NCI-H446 (cell line): ENCODE data around the gene PDIA5.
A peak's percentile ranks its signal among the peaks of the same experiment; 100 is the strongest.

ENCODE experiments used
- DNase-seq, 2 experiments: peaks; one replicate each; lab custom pipeline; 2025; lab: John Stamatoyannopoulos, UW

Gene PDIA5

DNA sequence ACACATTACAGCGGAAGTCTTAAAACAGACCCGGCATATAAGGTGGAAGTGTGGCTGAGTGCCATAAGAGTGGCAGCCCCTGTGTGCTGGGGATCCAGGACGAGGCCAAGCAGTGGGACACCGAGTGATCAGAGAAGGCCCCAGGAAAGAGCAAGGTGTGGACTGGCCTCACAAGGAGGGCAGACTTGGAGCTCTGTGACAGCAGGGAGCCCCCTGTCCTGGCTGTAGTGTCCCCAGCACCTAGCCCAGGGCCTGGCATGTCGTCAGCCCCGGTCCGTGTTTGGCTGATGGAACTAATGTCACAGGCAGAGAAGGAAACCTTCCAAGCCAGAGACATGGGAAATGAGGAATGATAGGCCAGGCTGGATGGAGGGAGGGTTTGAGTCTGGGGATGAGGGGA lies 4.8 kb downstream of the PDIA5 start:
- DNase-seq = no peak

DNA sequence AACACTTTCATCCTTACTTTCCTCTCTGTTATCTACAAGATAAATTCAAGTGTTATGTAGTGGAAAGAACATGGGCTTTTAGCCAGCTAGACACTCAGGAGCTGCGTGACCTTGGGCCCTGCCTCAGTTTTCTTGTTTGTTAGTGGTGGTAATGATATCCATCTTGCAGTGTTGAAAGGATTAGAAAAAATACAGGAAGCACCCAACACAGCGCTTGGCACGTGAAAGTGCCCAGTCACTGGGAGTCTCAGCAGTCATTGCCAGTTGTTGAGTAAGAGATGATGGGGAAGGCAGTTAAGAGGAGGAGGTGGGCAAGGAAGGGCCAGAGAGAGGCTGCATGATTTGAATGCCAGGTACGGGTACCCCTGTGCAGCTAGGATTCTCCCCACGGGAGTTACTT lies 5.3 kb downstream of the PDIA5 start:
- no peak for DNase-seq

DNA sequence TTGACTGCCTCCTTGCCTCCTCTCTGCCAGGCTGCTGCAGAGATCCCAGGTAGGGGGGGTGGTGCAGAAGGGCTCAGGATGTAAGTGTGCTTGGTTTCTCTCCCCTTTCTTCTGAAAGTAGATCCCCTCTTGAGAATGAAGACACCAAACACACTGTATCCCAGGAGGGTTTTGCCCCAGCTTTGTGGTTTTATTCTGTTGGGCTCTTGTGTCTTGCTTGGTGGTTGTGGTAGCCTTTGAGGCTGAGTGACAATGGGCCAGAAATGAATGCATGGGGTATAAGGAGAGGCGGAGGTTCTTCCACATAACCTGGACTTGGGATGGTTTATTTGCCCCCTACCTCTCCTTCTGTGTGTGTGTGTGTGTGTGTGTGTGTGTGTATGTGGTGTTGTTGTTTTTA lies 5.7 kb downstream of the PDIA5 start:
- DNase-seq = no peak

DNA sequence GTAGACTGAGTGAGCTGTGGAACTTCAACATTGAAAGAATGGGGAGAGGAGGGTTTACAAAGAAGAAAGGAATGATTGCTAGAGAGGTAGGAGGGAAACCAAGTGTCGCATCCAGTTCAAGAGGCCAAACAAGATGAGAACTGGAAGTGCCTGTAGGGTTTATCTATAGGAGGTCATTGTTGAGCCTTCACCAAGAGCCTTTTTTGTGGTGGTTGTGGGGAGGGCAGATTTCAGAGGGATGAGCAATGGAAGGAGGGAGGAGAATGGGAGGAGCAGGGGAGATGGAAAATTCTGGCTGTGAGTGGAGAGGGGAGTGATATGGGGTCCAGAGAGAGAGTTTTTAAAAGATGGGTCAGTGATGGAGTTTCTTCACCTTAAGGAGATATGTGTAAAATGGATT lies 8.5 kb downstream of the PDIA5 start:
- DNase-seq = no peak

DNA sequence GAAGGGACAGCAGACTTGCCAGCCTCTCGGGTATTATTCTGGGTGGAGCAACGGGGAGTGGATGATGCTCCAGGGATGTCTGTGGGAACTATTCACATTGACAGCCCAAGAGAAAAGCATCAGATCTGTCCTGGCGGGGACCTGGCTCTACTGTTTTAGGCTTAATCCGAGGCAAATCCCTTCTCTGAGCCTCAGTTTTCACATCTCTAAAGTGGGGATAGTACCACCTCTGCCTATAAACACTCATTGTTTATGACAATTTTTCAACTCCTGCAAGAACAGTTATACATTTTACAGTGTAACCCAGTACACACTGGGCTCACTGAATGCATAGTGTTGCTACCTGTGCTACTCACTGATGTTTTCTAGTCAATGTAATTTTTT lies 9.3 kb downstream of the PDIA5 start:
- DNase-seq = no peak

DNA sequence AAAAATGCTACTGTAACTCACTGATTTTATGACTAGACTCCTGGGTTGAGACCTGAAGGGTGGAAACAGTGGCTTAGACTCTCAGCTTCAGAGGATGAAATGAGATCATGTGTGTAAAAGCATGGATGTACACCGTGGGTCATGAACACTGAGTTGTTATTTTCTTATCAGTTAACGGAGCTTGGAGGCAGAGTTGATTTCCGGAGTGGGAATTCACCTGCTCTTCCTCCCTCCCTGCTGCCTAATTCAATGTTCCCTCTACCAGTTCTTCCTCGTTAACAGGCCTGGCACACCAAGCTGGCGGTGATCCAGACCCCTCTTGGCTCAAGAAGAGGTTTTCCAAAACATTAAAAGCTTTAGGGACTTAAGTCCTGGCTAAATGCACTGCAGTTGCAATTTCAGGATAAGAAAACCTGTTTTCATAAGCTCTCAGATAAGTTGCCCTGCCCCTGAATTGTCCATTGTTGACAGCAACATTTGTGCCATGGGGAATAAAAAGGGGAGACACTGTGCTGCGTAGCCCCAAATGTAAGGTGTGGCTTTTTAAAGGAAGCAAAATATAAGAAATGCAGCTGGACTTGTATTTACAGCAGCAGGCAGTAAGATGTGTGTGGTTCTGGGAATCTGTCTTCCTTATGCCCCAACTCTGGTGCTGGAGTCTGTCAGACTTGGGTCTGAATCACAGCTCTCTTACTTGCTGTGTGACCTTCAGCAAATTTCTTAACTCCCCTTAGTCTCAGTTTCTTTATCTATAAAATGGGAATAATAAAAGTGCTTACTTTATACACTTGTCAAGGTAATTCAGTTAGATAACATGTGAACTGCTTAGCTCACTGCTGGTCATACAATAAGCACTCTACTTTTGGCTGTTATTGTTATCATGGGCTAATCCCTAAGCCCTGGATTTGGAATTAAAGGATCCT lies 9.9 kb downstream of the PDIA5 start:
- DNase-seq = peak; percentile 75 to 90

DNA sequence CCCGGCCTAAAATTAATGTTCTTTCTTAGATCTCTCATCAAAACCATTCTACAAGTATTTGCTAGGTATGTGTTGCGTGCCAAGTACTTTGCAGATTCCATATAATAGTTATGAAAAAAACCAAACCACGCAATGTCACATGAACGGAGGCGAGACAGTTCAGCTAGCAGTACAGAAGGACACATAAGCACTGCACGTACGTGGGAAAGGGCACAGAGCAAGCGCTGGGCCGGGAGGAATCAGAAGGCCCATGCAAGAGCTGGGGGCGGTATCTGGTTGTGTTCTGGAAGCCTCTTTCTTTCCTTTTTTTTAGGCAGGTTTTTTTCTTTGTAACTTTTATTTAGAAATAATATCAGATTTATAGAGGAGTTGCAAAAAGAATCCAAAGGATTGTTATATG lies 11.3 kb downstream of the PDIA5 start:
- no peak for DNase-seq

DNA sequence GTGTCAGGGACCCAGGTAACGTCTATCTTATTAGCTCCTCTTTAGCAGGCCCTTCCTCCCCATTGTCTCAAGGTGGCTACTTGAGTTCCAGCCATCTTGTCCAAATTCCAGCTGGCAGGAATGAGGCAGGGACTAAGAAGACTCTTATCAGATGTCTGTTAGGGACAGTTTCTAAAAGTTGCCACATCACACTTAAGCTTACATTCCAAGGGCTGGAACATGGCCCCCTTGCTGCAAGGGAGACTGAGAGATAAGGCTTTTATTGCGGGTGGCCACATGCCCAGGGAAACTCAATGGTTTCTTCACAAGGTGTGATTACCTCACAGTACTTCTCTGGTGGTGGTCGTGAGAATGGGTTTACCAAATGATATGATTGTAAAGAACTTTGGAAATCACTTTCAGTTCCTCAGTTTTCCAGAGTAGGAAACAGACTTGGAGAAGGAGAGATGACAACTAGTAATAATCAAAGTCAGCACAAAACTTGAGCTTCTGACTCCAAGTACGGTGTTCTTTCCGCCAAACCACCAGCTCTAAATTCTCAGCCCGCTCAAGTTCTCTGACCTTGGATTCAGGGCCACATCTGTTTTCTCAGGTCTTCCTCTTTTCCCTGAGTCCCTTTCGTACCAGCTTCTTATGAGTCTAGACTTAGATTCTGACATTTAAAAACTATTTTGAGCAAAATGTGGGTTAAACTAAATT lies 14.2 kb downstream of the PDIA5 start:
- DNase-seq = no peak

DNA sequence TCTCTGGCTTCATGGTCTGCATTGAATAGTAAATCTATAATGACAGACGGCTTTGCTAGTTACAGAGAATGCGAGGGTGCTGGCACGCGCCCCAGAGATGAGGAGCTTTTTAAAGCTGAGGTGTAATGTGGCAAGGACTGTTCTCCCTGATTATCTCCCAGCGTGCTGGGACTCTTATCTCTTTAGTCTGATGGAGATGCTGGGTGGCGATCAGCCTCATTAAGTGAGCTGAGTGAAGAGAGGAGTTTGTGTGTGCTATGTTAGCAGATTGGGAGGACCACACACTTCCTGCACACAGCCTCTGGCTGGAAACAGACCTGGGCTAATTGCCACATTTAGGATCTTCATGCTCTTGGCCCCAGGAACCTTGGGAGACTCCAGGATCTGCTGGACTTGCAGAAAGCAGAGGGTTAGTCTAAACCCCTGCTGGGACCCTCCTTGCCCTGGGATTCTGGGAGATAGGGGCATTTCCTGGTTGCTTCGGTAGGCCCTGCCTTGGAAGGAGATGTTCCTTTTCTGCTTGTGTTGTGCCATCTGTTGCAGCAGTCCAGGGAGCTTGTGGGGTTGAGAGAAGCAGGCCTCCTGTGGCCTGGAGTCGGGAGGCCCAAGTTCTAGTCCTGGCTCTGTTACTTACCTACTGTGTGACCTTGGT lies 15.0 kb downstream of the PDIA5 start:
- peak; percentile 82 to 90 for DNase-seq

DNA sequence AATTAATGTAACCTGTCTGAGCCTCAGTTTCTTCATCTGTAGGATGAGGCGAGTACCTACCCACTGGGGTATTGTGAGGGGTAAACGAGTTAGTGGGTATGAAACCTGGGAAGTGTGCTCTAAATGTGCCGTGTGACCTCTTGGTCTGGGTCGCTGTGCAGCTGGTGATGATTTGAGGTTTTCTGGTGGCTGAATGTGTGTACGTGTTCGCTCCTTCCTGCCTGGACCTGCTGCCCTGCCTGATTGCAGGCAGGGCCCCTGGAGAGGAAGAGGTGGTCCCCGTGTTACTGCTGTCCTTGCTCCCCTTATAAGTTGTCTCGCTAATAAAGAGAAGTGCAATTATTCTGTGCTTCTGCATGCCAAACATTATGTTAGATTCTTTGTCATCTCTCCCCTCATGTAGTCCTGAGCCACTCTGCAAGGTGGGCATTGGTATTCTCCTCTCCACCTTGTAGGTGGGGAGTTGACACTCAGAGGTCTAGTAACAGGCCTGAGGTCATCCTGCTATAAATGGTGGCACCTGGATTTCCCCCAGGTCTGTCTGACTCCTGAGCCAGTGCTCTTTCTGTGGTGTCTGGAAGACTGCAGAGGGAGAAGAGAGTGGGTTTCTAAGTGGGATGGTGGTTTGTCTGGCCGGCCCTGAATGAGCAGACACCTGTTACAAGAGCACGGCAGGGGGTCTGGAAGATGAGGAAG lies 15.7 kb downstream of the PDIA5 start:
- no peak for DNase-seq

DNA sequence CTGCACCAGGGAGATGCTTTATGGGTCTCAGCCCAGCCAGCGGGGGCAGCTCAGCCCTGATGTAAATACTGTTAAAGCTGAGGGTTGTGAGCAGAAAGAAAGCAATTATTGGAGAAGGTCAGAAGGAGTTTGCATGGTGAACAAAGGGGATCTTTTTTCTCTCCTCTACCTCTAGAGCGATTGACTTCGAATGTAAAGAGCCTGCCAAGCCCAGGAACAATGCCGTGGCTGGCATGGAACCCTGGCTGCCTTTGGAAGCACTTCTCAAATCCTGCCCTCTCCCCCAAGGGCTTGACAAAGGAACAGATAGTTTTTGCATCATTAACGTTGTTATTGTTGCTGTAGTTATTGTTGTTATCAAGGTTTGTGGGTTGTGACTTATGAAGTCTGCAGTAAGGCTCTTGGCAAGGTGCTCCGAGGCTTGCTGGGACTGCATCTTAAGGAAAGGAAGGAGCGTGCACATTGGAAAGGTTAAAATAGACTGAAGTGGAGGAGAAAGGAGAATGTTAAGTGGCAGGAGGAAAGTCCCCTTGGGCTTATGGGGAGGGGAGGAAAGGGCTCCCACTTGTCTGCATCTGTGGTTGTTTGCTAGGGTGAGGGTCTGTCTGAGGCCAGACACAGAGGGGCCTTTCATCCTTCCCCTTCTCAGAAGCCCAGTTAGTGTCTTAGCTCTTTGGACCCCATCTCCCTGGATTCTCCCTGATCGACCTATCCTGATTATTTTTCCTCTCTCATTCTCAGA lies 16.7 kb downstream of the PDIA5 start:
- DNase-seq = peak in 1 of 2 experiments; percentile 27

DNA sequence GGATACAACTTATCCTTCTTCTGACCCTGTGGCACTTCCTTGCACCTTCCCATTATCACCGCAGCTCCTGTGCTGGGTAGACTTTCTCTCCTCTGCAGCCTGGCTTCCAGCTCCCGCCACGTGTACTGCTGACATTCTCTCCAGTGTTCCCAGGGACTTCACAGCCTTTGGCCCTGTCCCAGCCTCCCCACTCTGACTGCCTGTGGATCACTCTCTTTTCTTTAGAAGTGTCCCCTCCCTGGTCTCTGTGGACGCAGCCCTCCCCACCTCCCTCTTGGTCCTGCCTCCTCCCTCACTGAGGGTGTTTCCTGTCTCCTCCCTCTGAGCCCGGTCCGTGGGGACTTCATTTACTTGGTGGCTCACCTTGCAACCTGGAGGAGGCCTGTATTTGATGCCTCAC lies 17.4 kb downstream of the PDIA5 start:
- DNase-seq = no peak

DNA sequence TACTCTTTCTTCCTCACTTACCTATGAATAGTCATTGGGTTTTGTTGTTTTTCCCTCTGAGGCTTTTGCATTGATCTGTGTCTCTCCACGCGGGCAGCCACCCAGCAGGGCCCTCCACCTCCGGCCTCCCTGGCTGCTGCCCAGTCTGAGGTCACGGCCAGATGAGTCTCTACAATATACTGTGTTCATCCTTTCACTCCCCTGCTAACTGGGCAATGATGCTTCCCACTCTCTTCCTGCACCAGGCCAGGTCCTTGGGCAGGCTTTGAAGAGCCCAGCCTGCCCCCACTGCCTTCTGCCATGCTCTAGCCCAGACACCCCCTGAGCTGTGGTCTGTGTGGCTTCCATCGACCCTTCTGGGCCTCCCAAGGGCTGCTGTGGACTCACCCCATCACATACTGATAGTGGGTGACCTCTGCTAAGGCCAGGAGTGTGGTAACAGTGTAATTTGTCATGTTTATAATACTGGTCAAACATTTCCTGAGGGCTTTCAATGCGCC lies 18.0 kb downstream of the PDIA5 start:
- no peak for DNase-seq

DNA sequence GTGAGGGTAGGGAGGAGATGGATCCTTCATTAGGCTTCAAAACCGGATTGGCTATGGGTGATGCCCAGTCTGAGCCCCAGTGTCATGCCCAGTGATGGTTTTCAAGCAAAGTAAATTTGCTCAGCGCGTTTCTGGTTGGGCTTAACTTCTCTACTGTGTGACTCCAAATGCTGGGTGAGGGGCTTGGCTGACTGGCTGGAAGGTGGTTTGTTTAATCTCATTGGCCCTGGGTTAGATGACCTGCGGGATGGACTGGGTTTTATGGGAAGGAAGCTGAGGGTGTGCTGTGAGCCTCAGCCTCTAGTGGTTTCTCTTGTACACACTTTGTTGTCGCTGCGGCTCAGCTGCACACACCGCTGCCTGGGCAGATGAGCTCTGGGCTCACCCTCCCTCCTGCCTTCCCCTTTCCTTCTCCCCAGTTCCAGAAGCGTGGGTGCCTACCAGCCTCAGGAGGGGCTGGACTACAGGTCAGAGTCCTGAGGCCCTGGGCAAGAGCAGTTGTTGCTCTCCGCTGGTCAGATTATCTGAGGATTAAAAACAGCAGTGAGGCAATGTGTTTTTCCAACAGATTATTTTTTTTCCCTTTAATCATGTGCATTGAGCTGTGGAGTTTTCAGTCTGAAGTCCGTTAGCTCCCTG lies 18.6 kb downstream of the PDIA5 start:
- DNase-seq = no peak

DNA sequence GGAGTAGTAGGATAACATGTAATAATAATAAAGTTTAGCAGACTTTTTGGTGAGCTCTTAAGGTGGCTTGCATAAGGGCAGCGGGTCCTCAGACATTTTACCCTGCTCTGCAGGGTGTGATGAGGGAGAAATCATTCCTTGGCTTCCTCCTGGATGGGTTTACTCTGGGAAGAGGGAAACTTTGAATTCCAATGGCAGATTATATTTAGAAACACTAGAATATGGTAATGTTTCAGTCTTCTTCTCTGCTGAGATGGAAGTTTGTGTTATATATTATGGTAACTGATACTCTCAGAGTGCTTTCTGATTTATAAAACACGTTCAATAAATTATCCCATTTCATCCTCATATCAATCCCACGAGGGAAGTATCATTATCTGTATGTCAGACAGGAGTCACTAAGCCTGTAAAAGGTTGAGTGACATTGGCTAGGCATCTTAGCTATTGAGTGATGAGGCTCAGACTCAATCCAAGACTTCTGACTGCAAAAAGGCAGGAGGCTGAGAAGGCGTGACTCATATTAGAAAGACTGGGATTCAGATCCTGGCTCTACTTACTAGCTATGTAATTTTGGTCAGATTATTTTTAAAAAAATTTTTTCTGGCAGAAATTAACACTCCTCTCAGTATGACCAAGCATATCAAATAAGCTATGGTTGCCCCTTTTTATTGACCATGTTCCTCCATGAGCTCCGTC lies 19.3 kb downstream of the PDIA5 start:
- DNase-seq = peak in 1 of 2 experiments; percentile 17

DNA sequence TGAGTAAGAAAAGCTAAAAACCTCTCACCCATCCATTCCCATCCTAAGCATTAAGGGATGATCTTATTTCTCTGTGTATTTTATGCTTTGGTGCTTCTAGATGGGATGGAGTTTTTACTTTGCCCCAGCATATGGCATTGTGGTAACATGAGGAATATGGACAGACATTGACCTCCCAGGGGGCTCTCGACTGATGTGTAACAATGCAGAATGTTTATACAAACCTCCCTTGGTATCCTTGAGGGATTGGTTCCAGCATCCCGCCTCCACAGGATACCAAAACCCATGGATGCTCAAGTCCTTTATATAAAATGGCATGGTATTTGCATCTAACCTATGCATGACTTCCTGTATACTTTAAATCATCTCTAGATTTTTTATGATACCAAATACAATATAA lies 21.6 kb downstream of the PDIA5 start:
- peak; percentile 22 to 56 for DNase-seq

DNA sequence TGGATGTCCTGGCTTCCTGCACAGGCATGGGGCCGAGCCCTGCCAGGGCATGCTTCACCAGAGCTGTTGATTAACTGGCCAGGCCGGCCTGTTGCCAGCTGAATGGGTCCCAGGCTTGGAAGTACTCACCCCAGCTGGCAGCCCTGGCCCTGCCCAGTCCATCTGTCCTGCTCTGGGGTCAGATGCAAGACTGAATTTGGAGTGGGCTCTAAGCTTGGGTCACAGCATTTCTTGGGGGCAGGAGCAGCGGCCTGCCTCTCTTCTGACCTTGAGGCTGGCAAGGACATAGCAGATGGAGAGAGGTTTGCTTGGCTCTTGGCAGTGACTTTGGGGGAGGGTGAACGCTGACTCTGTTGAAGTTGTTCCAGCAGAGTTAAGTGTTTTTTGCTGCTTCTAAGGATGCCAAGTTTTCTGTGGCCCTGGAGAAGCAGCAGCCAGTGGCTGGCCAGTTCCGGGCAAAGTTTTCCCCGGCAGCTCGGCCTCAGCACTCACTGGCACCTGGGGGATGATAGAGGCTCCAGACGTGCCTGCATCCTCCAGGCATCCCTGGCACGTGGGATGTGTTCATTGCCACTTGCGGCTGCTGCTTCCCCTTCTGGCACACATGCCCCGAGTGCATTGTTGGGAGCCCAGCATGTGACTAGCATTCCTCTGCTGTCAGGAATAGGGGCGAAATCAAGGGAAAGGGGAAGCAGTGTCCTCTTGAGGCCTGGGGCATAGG lies 22.9 kb downstream of the PDIA5 start:
- peak; percentile 50 to 94 for DNase-seq

DNA sequence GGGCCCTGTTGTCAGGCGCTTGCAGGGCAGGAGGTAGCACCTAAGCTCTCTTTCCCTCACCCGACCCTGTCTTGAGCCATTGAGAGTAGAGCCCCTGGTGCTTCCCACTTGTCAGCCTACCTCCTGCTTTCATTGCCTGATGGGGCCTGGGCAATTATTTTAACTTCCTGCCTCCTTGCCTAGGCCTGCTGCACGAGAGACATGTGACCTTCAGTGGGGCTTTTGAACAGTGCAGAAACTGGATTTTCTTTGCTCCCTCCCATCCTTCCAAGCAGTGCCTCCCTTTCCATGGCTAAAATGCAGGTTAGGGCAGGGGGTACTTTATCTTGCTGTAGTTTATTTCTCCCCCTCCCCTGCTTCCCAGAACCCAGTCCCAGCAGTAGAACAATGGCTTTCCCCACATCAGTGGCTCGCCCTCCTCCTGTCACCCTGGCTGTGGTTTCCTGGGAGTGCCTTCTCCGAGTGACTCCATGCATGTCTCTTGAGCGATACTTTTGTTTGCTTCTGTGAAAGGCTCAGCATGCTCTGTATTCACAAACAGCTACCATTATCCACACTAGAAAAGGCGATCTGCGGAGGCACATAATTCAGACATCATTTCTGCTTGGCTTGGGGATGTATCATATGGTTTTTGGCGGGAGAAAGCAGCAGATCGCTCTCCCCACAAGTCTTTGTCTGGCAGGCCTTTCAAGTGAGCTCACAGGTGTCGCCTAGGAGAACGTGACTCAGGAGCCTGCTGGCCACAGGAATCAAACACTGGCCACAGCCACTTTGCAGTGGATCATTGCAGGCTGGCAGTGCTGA lies 24.1 kb downstream of the PDIA5 start:
- DNase-seq = no peak

DNA sequence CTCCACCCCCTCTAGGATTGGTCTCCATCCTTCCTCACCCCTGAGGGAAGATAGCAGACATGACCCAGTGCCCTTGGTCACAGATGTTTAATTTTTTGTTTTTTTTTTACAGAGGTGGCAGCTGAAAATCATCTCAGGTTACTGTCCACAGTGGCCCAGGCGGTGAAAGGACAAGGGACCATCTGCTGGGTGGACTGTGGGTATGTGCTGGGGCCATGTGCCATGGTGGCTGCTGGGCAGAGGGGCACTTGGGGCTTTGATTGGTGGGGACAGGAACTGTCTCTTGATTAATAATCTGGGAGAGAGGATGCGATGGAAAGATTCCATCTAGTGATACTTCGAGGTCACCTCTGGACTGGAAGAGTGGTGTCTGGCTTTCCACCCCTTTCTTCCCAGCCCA lies 25.4 kb downstream of the PDIA5 start:
- DNase-seq = no peak
